ENCODE results near the gene EMP1.

- TF ChIP-seq POLR2A (IDR thresholded peaks at IDR 0.05) (no peak), CTCF (IDR thresholded peaks at IDR 0.05 in 8 of 11, conservative IDR thresholded peaks at IDR 0.05 in 3 of 11) (no peak), POLR2AphosphoS5 (IDR thresholded peaks at IDR 0.05) (no peak)
Measured at GRCh38 chr12:13242936-13243335, 46.4 kb downstream of the EMP1 start.
